HG02970 (cell line): ENCODE data around the gene WDR43.

Source experiments
- ATAC-seq: cut with Tn5 transposase; IDR thresholded peaks from one replicate; pipeline ENCODE4 v1.9.1; 2021; ENCODE audit warnings: mild to moderate bottlenecking, moderate library complexity, moderate number of reproducible peaks; ENCODE audit not compliant: unreplicated experiment, low FRiP score

The WDR43 gene

GRCh38 chr2:28894470-28895188 lies at the start of gene WDR43:
WDR43 (plus strand) TSS chr2:28894667; CDS start chr2:28894699, 32 bp downstream.
- ATAC-seq, result peak; percentile 87

GRCh38 chr2:28855193-28855592 lies 39.3 kb upstream of the WDR43 start:
- ATAC-seq, result no peak

- ATAC-seq, result no peak
Measured at GRCh38 chr2:28855977-28856376, 38.5 kb upstream of the WDR43 start.

- ATAC-seq, result no peak
Measured at GRCh38 chr2:28868611-28869010, 25.9 kb upstream of the WDR43 start.

GRCh38 chr2:28869494-28870145 lies 24.8 kb upstream of the WDR43 start:
- ATAC-seq, result peak; percentile 15

- peak; percentile 98 for ATAC-seq
Measured at GRCh38 chr2:28870146-28870891, 24.1 kb upstream of the WDR43 start, which contains the start of gene TRMT61B. TRMT61B (minus strand) TSS chr2:28870309; CDS start chr2:28870277, 32 bp downstream.

- ATAC-seq, result no peak
Measured at GRCh38 chr2:28871620-28872019, 22.8 kb upstream of the WDR43 start.

GRCh38 chr2:28880193-28880592 lies 14.3 kb upstream of the WDR43 start:
- ATAC-seq, result no peak

- no peak for ATAC-seq
Measured at GRCh38 chr2:28893488-28893887, 979 bp upstream of the WDR43 start.

- peak; percentile 13 for ATAC-seq
Measured at GRCh38 chr2:28895189-28895893, 874 bp downstream of the WDR43 start.

GRCh38 chr2:28896906-28897305 lies 2.4 kb downstream of the WDR43 start:
- no peak for ATAC-seq

GRCh38 chr2:28898048-28898447 lies 3.6 kb downstream of the WDR43 start:
- no peak for ATAC-seq

GRCh38 chr2:28901202-28901601 lies 6.7 kb downstream of the WDR43 start:
- ATAC-seq, result no peak

- no peak for ATAC-seq
Measured at GRCh38 chr2:28901841-28902240, 7.4 kb downstream of the WDR43 start.

- no peak for ATAC-seq
Measured at GRCh38 chr2:28902584-28902983, 8.1 kb downstream of the WDR43 start.

GRCh38 chr2:28904295-28904694 lies 9.8 kb downstream of the WDR43 start:
- no peak for ATAC-seq

GRCh38 chr2:28904802-28905457 lies 10.5 kb downstream of the WDR43 start:
- ATAC-seq, result no peak

GRCh38 chr2:28905533-28905932 lies 11.1 kb downstream of the WDR43 start:
- ATAC-seq, result no peak

- no peak for ATAC-seq
Measured at GRCh38 chr2:28906376-28906775, 11.9 kb downstream of the WDR43 start.

GRCh38 chr2:28906821-28907220 lies 12.4 kb downstream of the WDR43 start:
- no peak for ATAC-seq
